Hepatocyte (in vitro differentiated cells): Measurements from ENCODE around the gene FGF21.

Experiments used
- EZH2 ChIP-seq: fragments of 200-600 bp; sonication (generic); IDR thresholded peaks from 2 replicates; pipeline ENCODE4 v1.6.1; 2016; ENCODE audit warnings: antibody characterized with exemption, mild to moderate bottlenecking, borderline replicate concordance
- EZH2phosphoT487 ChIP-seq: fragments of 200-600 bp; sonication (generic); IDR thresholded peaks from one replicate; pipeline ENCODE4 v1.6.1; 2018; ENCODE audit warnings: antibody characterized with exemption, mild to moderate bottlenecking, low read depth, moderate library complexity; ENCODE audit not compliant: unreplicated experiment, severe bottlenecking
- TF ChIP-seq, protein P1 (sequence below): fragments of 200-600 bp; sonication (generic); IDR thresholded peaks from 2 replicates; pipeline ENCODE4 v1.5.1; 2016; ENCODE audit warnings: antibody characterized with exemption, mild to moderate bottlenecking; ENCODE audit not compliant: poor library complexity

DNA sequence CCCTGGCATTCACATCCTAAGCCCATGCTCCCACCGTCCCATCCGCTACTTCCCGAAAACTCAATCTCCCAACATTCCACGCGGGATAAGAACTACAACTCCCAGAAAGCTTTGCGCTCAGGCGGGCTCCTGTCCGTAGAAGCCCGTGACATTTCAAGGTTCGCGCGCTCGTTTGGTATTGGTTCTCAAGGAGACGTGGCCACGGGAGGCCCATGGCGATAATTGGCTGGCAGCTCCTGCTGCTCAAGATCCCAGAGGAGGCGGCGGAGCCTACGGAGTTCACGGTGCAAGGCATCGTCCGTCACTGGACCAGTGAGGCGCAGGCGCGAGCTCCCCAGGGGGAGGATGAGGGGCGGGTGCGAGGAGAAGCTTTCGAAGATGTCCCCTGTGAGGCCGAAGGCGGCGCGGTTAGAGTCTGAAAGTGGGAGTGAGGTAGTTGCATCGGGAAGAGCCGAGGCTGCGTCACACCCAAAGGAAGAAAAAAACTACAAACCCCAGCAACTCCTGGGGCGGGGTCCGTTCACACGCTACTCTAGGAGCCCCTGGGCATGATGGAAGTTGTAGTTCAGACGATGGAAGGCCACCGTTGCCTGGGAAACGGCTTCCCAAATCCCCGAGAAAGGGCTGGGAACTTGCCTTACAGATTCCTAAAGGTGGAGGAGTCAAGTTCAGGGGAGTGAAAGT, 34.6 kb upstream of the FGF21 start:
- TF ChIP-seq, protein P1, sequence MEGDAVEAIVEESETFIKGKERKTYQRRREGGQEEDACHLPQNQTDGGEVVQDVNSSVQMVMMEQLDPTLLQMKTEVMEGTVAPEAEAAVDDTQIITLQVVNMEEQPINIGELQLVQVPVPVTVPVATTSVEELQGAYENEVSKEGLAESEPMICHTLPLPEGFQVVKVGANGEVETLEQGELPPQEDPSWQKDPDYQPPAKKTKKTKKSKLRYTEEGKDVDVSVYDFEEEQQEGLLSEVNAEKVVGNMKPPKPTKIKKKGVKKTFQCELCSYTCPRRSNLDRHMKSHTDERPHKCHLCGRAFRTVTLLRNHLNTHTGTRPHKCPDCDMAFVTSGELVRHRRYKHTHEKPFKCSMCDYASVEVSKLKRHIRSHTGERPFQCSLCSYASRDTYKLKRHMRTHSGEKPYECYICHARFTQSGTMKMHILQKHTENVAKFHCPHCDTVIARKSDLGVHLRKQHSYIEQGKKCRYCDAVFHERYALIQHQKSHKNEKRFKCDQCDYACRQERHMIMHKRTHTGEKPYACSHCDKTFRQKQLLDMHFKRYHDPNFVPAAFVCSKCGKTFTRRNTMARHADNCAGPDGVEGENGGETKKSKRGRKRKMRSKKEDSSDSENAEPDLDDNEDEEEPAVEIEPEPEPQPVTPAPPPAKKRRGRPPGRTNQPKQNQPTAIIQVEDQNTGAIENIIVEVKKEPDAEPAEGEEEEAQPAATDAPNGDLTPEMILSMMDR, result no peak
- TF ChIP-seq EZH2, result no peak
- no peak for TF ChIP-seq EZH2phosphoT487
